NCI-H1930 (cell line): ENCODE results near the gene STAG3.
"Not testable (repeated sequence)": the region's sequence is repeated elsewhere in the genome, so short reads cannot be mapped to it uniquely, and the experiment has no call there.

Experiments
- DNase-seq, 2 experiments: peaks; one replicate each; lab custom pipeline; 2025; lab: John Stamatoyannopoulos, UW

The STAG3 gene

DNA sequence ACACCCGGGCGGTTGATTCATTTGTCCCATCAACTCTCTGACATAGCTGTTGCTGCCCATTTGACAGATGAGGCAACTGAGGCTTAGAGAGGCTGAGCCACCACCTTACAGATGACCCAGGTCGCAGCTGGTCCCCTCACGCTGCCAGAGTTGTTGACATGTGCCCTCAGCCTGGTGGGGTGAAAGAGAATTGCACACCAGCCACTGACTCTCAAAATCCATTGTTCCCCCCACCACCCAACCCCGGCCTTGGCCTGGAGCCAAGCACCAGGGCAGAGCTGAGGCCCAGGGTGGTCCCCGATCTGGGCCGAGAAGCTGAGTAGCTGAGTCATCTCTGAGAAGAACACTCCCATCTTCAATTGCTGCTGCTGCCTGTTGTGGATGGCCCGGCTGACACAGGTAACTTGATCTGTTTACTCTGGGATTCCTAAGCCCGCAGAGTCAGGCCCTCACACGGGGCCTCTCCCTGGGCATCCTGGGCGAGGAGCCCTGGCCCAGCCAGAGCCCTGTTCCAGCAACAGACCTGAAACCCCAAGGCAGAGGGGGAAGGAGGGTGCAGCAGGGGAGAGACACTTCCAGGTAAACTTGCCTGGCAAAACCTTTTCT, 69.5 kb downstream of the STAG3 start:
- peak; percentile 65 to 77 for DNase-seq

DNA sequence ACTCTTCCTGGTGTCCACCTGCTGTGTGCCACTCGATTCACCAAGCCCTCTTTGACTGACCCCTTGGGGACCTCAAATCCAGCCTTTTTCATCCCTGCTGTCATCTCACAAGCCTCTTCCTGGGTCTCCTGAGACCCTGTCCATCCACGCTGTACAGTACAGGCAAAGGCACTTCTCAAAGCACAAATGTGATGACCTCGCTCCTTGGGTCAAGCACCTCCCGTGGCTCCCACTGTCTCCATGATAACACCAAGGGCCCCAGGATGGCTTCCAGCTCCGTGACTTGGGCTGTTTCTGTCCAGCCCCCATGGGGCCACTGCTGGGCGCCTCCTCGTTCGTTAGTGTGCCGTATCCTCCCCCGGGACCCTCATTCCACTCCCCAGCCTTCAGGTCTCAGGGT, 70.8 kb downstream of the STAG3 start:
- DNase-seq: no peak

- no peak for DNase-seq
Observed at GRCh38 chr7:100257017-100257416, 79.3 kb downstream of the STAG3 start.

GRCh38 chr7:100259984-100260383, 82.3 kb downstream of the STAG3 start:
- DNase-seq: not testable (repeated sequence)

GRCh38 chr7:100262896-100263295, 85.2 kb downstream of the STAG3 start:
- DNase-seq: not testable (repeated sequence)
